GM18907 (cell line): ENCODE data around the gene SRCIN1.

ENCODE experiments used
- ATAC-seq: cut with Tn5 transposase; IDR thresholded peaks from one replicate; pipeline ENCODE4 v1.9.1; 2021; ENCODE audit warnings: mild to moderate bottlenecking, moderate library complexity; ENCODE audit not compliant: unreplicated experiment

SRCIN1 gene

GRCh38 chr17:38601539-38602351, 4.0 kb downstream of the SRCIN1 start:
- ATAC-seq, result no peak

DNA sequence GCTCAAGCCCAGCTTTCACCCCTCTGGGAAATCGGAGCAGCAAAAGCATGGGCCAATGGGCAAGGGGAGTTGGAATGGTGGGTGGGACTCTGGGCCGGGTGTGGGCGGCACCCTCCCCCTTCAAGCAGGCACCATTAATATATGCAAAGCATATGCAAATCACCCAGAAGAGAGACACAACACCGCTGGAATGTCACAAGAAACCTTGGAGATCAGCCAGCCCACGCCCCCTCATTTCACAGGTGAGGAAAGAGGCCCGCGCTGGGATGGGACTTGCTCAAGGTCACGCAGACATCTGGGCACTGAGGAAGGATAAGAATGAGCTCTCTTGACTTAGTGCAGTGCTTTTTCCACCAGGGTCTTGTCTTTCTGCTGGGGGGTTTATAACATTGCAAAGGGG, 4.8 kb downstream of the SRCIN1 start:
- no peak for ATAC-seq

DNA sequence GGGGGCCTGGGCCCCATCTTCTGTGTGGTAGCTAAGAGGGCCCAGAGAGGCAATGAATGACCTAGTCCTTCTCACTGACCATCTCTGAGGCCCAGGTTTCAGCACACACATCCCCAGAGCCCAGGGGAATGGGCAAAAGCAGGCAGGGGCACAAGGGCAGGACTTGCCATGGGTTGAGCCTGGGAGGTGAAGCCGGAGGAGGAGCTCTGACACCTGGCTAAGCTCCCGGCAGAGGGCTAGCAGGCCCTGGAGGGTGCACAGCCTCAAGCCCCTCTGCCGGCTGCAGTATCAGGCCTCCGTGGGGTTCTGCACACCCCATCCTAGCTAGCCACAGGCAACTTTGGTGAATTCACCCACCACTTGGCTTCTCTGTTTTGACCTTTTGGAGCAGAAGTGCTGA, 5.3 kb downstream of the SRCIN1 start:
- no peak for ATAC-seq

DNA sequence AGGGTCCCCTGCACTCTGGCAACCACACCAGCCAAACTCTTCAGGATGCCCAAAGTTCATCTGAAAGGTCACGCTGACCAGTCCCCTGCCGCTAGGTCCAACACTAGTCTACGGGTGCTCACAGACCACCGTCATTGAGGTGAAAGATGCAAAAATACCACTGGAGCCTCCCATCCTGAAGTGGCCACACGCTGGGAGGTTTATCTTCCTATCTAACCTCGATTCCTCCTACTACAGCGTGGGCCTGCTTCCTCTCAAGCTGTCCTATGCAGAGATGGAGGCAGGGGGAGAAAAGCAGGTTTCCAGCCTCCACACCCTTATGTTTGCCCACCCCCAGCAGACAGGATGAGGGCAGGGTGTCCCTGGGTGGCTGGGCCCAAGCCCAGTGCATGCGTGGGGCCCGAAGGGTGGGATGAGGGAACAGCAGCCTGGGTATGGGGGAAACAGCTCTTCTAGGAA, 6.3 kb downstream of the SRCIN1 start:
- no peak for ATAC-seq

DNA sequence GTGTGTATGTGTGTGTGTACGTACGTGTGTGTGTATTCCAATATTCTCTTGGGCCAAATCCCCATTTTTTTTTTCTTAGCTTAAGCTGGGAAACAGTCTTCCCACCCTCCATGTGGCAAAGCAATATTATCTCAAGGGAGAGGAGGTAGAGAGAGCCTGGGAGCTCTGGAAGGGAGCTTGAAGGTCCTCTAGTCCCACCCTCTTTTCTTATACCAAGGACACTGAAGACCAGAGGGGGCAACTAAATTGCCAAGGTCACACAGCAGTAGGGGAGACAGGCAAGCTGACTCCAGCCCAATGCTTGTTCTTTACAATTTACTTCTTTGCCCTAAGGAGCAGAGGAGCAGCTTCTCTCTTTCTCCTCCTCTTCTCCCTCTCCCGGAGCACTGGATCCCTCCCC, 6.8 kb downstream of the SRCIN1 start:
- no peak for ATAC-seq

DNA sequence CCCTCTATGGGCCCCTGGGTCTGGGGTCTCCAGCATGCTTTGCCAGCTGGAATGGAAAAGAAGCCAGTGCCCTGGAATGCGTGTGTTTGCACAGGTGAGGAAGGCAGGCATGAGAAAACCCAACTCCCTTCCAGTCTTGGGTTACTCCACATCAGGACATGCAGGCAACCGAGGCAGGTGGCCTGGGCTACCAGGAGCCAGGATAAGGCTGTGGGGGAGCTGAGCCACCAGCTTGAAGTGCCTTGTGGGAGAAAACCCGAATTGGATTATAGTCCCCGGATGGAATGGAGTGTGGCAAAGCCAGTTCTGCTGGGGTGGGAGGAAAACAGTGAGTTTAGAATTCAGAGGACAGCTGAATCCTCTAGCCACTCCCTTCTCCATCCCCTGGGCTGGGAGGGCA, 7.2 kb downstream of the SRCIN1 start:
- ATAC-seq, result no peak

- ATAC-seq, result no peak
These were observed 8.4 kb downstream of the SRCIN1 start for GRCh38 chr17:38597375-38597774.

DNA sequence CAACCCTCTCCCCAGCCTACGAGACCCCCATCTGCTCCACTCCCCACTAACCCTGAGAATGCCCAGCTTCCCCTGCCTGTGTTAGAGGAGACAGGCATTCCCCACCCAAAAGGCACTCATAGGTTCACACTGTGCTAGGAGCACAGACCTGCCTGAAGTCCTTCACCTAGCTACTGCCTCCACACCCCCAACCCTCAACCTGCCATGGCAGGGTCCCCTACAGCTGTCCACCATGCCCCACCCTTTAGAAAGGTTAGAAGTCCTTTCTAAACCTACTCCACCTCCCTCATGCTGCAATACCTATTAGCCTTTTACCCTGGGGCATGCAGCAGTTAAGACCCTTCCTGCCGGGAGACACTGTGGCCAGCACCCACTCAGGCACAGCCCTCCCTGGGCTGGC, 9.1 kb downstream of the SRCIN1 start:
- ATAC-seq, result no peak

DNA sequence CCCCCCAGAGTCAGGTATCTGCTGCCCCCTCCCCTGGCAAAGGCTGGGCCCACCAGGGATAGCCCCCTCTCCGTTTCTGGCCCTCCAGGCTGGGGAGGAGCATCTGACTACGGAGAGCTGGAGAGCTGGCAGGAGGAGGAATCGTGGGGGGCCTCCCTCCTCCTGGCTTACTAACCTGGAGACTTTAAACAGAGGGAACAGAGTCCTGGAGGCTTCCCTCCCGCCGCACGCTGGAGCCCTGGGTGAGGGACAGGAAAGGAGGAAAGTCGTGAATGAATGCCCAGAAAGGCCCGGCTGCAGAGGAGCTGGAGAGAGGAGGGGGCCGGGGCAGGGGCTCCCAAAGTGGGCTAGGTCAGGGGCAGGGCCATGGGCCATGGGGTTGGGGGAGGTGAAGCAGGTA, 9.9 kb downstream of the SRCIN1 start:
- no peak for ATAC-seq

GRCh38 chr17:38594152-38594551, 11.6 kb downstream of the SRCIN1 start:
- ATAC-seq, result no peak

GRCh38 chr17:38592487-38592886, 13.3 kb downstream of the SRCIN1 start:
- no peak for ATAC-seq

- no peak for ATAC-seq
These were observed 14.0 kb downstream of the SRCIN1 start for GRCh38 chr17:38591759-38592241.

DNA sequence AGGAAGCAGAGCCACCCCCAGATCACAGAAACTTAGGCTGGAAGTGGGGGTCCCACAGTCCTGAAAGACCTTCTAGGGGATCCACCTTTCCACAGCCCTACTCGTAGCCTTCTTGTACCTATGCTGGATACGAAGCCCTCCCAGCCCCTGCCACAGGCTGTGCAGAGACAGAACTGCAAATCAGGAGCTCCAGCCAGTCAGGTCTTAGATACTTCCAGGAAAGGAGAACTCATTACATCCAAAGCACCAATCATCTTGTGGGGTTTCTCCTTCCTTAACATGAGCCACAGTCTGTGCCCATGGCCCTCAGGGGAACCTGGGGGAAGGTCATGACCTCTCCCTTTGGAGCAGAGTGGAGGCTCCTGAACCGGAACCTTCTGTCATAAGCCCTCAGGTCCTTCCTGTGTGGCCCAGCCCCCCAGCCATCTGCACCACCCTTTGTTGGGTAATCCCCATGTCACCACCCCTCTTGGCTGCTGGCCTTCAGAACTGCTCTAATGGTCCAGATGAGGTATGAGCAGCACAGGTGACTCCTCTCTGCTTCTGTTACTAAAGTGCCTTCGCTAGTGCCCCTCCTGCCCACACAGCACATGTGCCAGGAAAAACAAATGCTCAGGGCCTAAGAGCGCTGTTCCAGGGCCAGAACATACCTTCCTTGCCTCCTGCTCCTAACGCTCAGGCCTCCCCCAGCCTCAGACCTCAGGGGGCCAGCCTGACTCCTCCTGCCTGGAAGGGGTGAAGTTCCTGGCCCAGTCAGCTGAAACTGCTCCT, 14.6 kb downstream of the SRCIN1 start:
- no peak for ATAC-seq

- ATAC-seq, result no peak
These were observed 16.2 kb downstream of the SRCIN1 start for GRCh38 chr17:38589462-38590114.

- no peak for ATAC-seq
These were observed 17.0 kb downstream of the SRCIN1 start for GRCh38 chr17:38588788-38589174.

GRCh38 chr17:38587947-38588787, 17.6 kb downstream of the SRCIN1 start:
- ATAC-seq, result no peak

DNA sequence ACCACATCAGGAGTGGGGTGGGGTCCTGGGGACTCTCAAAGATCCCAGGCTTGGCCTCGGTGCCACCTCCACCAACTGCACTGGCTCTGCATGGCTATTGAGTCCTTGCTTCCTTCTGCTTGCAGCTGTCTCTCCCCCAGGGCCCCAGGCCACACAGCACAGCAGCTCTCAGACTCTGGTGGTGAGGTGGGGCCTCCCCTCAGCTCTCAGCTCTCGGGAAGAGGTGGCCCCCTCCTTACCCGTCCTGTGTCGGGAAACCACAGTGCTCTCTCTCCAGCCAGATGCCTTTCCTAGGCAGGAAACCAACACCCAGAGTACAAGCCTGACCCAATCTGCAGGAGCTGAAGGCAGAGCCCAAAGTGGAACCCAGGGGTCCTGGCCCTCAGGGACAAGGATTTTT, 18.5 kb downstream of the SRCIN1 start:
- no peak for ATAC-seq

GRCh38 chr17:38586788-38587187, 19.0 kb downstream of the SRCIN1 start:
- no peak for ATAC-seq

GRCh38 chr17:38585918-38586529, 19.7 kb downstream of the SRCIN1 start:
- no peak for ATAC-seq
